Neural progenitor cell (in vitro differentiated cells): ENCODE data around the gene SAMD4A.

Experiments used
- EZH2 ChIP-seq: fragments of 200-600 bp; sonication (generic); IDR thresholded peaks from 2 replicates; pipeline ENCODE4 v1.6.1; 2017; ENCODE audit warnings: antibody characterized with exemption, mild to moderate bottlenecking, moderate library complexity
- TF ChIP-seq, protein P1 (sequence below): fragments of 200-600 bp; sonication (generic); IDR thresholded peaks from 2 replicates; pipeline ENCODE4 v1.5.1; 2017; ENCODE audit warnings: antibody characterized with exemption, mild to moderate bottlenecking

DNA sequence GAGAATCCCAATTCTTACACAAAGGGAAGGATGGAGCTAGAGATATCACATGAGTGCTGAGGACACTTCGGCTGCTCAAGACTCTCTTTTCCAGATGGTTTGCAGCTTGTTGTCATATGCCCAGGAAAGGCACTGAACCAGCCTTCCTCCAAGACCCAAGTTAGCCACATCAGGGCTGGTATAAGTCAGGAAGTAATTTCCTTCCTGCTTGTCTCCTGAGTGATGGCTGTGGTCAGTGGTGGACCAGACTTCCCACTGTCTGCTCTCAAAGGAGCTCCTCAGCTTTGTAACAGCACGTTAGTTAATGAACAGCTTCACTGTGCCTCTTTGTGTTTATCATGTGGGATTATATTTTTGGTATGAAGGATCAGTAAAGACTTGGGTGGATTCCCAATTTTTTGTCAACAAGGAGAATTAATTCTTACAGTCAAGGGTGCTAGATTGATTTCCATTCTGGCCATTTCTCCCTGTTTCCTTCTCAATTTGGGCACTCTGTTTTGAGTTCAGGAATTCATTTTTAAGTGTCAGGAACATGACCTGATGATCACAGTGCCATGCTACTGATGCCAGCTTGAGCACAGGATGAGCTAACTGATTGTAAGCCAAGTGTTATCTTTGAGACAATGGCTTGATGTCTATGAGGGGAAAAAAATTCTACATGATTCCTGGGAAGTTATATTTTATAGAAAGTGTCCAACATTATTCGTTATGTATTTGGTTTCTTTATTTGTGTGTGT is 189.9 kb downstream of the SAMD4A start:
- TF ChIP-seq, protein P1, sequence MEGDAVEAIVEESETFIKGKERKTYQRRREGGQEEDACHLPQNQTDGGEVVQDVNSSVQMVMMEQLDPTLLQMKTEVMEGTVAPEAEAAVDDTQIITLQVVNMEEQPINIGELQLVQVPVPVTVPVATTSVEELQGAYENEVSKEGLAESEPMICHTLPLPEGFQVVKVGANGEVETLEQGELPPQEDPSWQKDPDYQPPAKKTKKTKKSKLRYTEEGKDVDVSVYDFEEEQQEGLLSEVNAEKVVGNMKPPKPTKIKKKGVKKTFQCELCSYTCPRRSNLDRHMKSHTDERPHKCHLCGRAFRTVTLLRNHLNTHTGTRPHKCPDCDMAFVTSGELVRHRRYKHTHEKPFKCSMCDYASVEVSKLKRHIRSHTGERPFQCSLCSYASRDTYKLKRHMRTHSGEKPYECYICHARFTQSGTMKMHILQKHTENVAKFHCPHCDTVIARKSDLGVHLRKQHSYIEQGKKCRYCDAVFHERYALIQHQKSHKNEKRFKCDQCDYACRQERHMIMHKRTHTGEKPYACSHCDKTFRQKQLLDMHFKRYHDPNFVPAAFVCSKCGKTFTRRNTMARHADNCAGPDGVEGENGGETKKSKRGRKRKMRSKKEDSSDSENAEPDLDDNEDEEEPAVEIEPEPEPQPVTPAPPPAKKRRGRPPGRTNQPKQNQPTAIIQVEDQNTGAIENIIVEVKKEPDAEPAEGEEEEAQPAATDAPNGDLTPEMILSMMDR, result no peak
- no peak for TF ChIP-seq EZH2
